CD4-positive, alpha-beta T cell (primary cell): ENCODE data around the gene HSPB2. TPM values are rescaled to one million over a fixed set of nuclear protein-coding genes. Genes with fewer than 3 reads are reported as not detected.

Source experiments
- ATAC-seq: fragments of 200-7000 bp; cut with Tn5 transposase; one replicate; pipeline ENCODE4 v1.10.0; 2022; ENCODE audit warnings: mild to moderate bottlenecking; ENCODE audit not compliant: poor library complexity
- CTCF ChIA-PET: fragments of 350-600 bp; sonication (Branson Sonifier 250); formaldehyde crosslinking; loops from one replicate; lab custom pipeline; 2021; ENCODE audit warnings: antibody characterized with exemption, inconsistent platforms; lab: Charles Lee
- POLR2A ChIA-PET: fragments of 350-600 bp; sonication (Branson Sonifier 250); formaldehyde crosslinking; loops from one replicate; lab custom pipeline; 2021; ENCODE audit warnings: antibody characterized with exemption, inconsistent platforms; lab: Charles Lee
- DNase-seq, 14 experiments: peaks; one replicate each; pipeline ENCODE4 v3.0.0-alpha.2; 2013 to 2020; ENCODE audit warnings: mixed read lengths in 2 of 14
- H3K27ac ChIP-seq, 2 donors: one replicate each; pipeline versions ENCODE4 v1.5.1 to v1.7.0; 2013; ENCODE audit warnings: low read length in 2 of 2, low read depth in 1 of 2, mild to moderate bottlenecking in 1 of 2
- H3K27me3 ChIP-seq, 2 experiments: 1 replicate in 1 of 2; 2 replicates in 1 of 2; pipeline versions ENCODE4 v1.6.1 to v1.7.0; 2013; ENCODE audit warnings: low read length in 2 of 2, control low read depth in 1 of 2, mild to moderate bottlenecking in 1 of 2, moderate library complexity in 1 of 2; ENCODE audit not compliant: insufficient read depth in 2 of 2, control insufficient read depth in 1 of 2
- H3K36me3 ChIP-seq: one replicate; pipeline ENCODE4 v1.6.1; 2013; ENCODE audit warnings: low read length, control low read depth; ENCODE audit not compliant: insufficient read depth
- H3K4me1 ChIP-seq: one replicate; pipeline ENCODE4 v1.6.1; 2013; ENCODE audit warnings: low read length, control low read depth; ENCODE audit not compliant: insufficient read depth
- H3K4me3 ChIP-seq: one replicate; pipeline ENCODE4 v1.5.1; 2013; ENCODE audit warnings: mild to moderate bottlenecking, low read length, moderate library complexity
- H3K9me3 ChIP-seq, 2 experiments: 1 replicate in 1 of 2; 2 replicates in 1 of 2; pipeline versions ENCODE4 v1.6.1 to v1.7.0; 2013; ENCODE audit warnings: low read length in 2 of 2, mild to moderate bottlenecking in 2 of 2, control low read depth in 1 of 2, moderate library complexity in 1 of 2; ENCODE audit not compliant: control insufficient read depth in 1 of 2, insufficient read depth in 1 of 2
- H3K27ac Mint-ChIP-seq: one replicate; pipeline ENCODE4 v1.8.0; 2020; ENCODE audit warnings: mixed read lengths
- H3K27me3 Mint-ChIP-seq: one replicate; pipeline ENCODE4 v1.8.0; 2021; ENCODE audit warnings: mixed read lengths
- H3K36me3 Mint-ChIP-seq: one replicate; pipeline ENCODE4 v1.8.0; 2021; ENCODE audit warnings: low read depth, mixed read lengths
- H3K4me1 Mint-ChIP-seq: one replicate; pipeline ENCODE4 v1.8.0; 2021; ENCODE audit warnings: low read depth, mixed read lengths
- H3K4me3 Mint-ChIP-seq: one replicate; pipeline ENCODE4 v1.8.0; 2020; ENCODE audit warnings: mild to moderate bottlenecking, mixed read lengths
- H3K9me3 Mint-ChIP-seq: one replicate; pipeline ENCODE4 v1.8.0; 2020; ENCODE audit warnings: mixed read lengths
- intact Hi-C, 2 experiments: fragments of 100-400 bp; cut with DNase I in 1 of 2; cut with micrococcal nuclease in 1 of 2; formaldehyde crosslinking; loops; one replicate each; pipeline versions ENCODE4 v1.15.1 to v1.9.0; 2023 to 2025; cut with DNase I, micrococcal nuclease
- total RNA-seq, 174 experiments: library from RNA in 2 of 174; stranded (reverse) in 2 of 174; gene quantifications; one replicate each; pipeline ENCODE4 v1.2.3 and lab custom pipeline; 2021 to 2026
- TF ChIP-seq, protein P1 (sequence below): fragments of 200-600 bp; IDR thresholded peaks from one replicate; pipeline ENCODE4 v1.8.0; 2022; ENCODE audit warnings: antibody characterized with exemption, mild to moderate bottlenecking

HSPB2 gene
- total RNA-seq, 2 experiments from 2014 or later: not detected

DNA sequence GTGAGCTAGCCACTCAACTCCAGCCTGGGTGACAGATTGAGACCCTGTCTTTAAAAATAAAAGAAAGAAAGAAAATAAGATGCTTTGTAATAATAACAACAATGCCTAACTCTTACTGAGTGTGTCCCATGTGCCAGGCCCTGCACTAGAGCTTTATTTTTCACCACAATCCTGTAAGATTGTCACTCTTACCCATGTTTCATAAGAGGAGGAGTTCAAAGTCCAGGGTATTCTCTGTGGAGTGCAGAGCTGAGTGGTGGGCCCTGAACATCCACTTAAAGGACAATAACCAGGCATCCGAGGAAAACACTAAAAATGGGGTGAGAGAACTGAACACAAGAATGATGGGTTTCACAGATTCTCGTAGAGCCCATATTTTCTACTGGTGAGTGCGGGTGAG, 5.3 kb downstream of the HSPB2 start:
- Histone ChIP-seq H3K9me3 (no peaks in the 10 kb centered on the region), H3K36me3 (no peaks in the 10 kb centered on the region), H3K4me1 (no peaks in the 10 kb centered on the region), H3K4me3 (no peak overlapping the region), H3K27ac (no peak overlapping the region), H3K27me3 (peaks cover 22 to 23% of the 10 kb centered on the region in 2 experiments)
- Mint-ChIP-seq H3K4me3 (no peak overlapping the region), H3K27me3 (peaks cover 53% of the 10 kb centered on the region), H3K27ac (no peak overlapping the region), H3K4me1 (no peaks in the 10 kb centered on the region), H3K9me3 (no peaks in the 10 kb centered on the region), H3K36me3 (no peaks in the 10 kb centered on the region)
- ATAC-seq (no peak), DNase-seq (no peak)
- intact Hi-C loops: no loop called here
- ChIA-PET POLR2A (no interaction called here), CTCF (no interaction called here)
- TF ChIP-seq, protein P1, sequence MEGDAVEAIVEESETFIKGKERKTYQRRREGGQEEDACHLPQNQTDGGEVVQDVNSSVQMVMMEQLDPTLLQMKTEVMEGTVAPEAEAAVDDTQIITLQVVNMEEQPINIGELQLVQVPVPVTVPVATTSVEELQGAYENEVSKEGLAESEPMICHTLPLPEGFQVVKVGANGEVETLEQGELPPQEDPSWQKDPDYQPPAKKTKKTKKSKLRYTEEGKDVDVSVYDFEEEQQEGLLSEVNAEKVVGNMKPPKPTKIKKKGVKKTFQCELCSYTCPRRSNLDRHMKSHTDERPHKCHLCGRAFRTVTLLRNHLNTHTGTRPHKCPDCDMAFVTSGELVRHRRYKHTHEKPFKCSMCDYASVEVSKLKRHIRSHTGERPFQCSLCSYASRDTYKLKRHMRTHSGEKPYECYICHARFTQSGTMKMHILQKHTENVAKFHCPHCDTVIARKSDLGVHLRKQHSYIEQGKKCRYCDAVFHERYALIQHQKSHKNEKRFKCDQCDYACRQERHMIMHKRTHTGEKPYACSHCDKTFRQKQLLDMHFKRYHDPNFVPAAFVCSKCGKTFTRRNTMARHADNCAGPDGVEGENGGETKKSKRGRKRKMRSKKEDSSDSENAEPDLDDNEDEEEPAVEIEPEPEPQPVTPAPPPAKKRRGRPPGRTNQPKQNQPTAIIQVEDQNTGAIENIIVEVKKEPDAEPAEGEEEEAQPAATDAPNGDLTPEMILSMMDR: no peak

DNA sequence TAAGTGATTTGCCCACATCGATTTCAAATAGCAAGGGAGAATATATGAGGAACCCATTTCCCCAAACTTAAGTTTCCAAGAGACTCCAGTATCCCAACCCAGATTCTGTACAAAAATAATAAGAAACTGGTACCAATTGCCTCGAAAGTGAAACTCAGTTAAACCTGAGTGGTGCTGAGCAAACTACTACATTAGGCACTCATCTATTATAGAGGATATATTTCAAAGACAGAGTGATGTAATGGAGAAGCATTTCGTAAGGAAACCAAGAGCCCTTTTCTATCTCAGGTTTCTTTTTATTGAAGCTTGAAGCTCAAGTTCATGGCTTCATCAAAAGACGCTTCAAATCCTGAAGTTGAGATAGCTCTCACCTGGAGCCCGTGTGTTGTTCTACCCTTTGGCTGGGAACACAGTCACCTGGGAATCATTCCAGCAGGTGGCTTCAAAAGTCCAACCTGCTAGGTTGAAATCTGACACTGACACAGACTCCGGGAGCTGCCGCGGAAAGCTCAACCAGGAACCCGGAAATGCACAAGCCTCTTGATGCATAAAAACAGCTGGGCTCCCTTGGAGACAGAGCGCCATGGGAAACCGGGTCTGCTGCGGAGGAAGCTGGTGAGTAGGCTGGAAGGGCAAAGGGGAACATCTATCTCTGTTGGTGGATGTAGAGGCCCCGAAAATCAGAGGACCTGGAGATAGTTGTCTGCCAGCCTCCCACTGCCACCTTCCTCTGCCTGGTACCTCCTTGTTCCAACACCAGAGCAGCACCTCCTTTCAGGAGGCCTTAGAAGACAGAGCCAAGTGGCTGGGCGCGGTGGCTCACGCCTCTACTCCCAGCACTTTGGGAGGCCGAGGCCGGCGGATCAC, 6.1 kb downstream of the HSPB2 start, which contains the start of gene C11orf52:
TSS of gene C11orf52 (plus strand) at position 524 of the 867 bp plus-strand sequence. CDS start at position 584, 60 bp downstream.
- no peak within 1 kb of the TSS for H3K4me3 Mint-ChIP-seq
- no peak within 1 kb of the TSS for H3K27ac Mint-ChIP-seq
- H3K27me3 Mint-ChIP-seq: peaks cover 46% of the 10 kb centered on the region
- Histone ChIP-seq H3K9me3 (no peaks in the 10 kb centered on the region), H3K4me1 (no peaks in the 10 kb centered on the region), H3K27ac (no peak within 1 kb of the TSS), H3K36me3 (no peaks in the 10 kb centered on the region), H3K4me3 (no peak within 1 kb of the TSS), H3K27me3 (peaks cover 15 to 17% of the 10 kb centered on the region in 2 experiments)
- H3K9me3 Mint-ChIP-seq: no peaks in the 10 kb centered on the region
- POLR2A ChIA-PET: no interaction called here
- TF ChIP-seq, protein P1: no peak
- no peaks in the 10 kb centered on the region for H3K4me1 Mint-ChIP-seq
- CTCF ChIA-PET: interaction anchor here (0.8 kb wide), 1 partner anchor 13 kb away, joined by 3 read pairs; no protein-coding TSS in a partner anchor
- DNase-seq (no peak), ATAC-seq (no peak)
- no peaks in the 10 kb centered on the region for H3K36me3 Mint-ChIP-seq
- intact Hi-C loops: no loop called here

- ChIA-PET POLR2A (no interaction called here), CTCF (interaction anchor here (1.2 kb wide), 1 partner anchor 15 kb away, joined by 3 read pairs; no protein-coding TSS in a partner anchor)
- H3K27me3 Mint-ChIP-seq: peaks cover 23% of the 10 kb centered on the region
- H3K4me3 Mint-ChIP-seq: no peak overlapping the region
- Histone ChIP-seq H3K27me3 (peaks cover 3 to 5% of the 10 kb centered on the region in 2 experiments), H3K27ac (no peak overlapping the region), H3K4me1 (no peaks in the 10 kb centered on the region), H3K36me3 (no peaks in the 10 kb centered on the region), H3K4me3 (no peak overlapping the region), H3K9me3 (no peaks in the 10 kb centered on the region)
- TF ChIP-seq, protein P1: no peak
- H3K9me3 Mint-ChIP-seq: no peaks in the 10 kb centered on the region
- intact Hi-C loops: no loop called here
- DNase-seq: no peak
- H3K27ac Mint-ChIP-seq: no peak overlapping the region
- no peaks in the 10 kb centered on the region for H3K36me3 Mint-ChIP-seq
- ATAC-seq: no peak
- H3K4me1 Mint-ChIP-seq: peaks cover 3% of the 10 kb centered on the region
These were observed 8.4 kb downstream of the HSPB2 start for GRCh38 chr11:111920908-111921307.
